ENCODE measurements around the gene FOXC1.

FOXC1 gene

DNA sequence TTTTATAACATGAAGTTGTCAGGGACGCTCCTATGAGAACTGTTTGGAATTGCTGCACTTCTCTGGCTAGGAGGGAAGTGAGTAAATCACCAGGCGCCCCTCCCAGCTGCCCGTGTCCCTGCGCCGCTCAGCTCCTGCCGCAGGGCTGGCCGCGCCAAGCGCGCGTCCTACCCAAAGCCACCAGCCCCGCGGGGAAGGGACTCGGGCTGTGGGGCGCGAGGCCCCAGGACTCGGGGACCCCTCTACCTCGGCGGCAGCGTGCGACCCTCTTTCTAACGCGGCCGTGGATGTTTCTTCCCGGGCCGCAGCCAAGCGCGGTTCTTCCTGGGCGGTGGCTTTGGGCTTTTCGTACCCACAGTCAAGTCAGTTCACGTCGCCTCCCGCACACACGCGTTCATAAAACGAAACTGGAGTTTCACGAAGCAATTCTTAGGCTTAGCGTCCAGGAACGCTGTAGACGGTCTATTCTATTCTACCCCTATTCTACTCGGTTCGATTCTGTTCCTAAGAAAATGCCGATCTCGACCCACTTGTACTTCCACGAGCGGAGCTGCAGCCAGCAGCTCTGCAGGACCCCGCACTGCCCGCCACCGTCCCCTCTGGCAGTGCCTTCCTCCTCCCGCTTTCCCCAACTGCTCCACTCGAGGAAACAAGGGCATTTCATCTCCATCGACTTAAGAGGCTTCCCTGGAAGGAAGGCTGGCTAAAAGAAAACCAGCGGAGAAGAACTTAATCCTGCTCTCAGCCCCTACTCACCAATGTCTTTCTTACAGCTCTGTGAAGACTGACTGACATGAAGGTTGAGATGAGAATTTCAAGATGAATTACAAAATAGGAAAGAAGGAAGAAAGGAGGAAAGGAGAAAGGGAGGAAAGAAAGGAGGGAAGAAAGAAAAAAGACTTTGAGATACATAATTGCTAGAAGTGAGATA lies 15.4 kb downstream of the FOXC1 start:
- DNase-seq: no peak

DNA sequence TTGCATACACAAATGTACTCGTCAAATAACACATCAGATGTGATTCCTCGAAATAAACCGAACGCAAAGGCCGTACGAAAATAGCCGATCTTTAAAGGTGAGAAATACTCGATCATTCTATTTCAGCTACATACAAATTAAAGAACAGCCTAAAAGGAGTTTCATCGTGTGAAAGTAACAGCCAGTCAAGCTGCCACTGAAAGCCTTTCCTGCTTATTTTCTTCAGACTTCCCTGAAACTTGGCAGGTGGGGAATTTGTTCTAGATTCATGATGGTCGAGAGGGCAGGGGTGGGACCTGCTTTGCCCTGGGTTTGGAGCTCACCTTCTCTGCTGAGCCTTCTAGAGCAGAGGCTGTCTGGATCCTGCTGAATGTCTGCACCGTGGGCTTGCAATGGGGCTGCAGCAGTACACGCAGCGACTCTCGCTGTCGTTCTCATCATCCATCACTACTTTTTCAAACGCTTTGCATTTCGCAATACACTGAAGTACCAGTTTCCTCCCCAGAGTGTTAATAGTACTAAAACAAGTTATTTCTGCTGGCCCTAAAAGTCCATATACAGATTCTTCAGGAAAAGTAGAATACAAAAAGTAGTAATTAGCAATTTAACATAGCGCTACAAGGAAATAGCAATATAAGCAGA lies 16.2 kb downstream of the FOXC1 start:
- DNase-seq: no peak

DNA sequence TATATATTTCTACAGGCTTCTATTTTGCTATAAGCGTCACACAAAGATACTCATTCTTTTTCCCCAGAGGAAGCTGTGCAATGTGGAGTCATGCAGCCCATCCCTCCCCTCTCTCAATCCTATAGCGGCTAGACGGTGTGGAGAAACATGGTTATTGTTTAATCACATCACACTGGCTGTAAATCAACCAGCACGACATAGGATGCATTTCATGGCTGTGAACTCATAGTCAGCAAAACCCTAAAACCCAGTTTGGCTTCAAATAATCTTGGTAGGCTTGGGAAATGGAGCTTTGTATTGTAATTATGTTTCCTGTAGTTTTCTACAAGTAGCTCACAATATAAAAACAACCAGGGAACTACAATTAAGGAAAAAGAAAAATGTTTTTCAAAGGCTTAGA lies 16.8 kb downstream of the FOXC1 start:
- DNase-seq: no peak

DNA sequence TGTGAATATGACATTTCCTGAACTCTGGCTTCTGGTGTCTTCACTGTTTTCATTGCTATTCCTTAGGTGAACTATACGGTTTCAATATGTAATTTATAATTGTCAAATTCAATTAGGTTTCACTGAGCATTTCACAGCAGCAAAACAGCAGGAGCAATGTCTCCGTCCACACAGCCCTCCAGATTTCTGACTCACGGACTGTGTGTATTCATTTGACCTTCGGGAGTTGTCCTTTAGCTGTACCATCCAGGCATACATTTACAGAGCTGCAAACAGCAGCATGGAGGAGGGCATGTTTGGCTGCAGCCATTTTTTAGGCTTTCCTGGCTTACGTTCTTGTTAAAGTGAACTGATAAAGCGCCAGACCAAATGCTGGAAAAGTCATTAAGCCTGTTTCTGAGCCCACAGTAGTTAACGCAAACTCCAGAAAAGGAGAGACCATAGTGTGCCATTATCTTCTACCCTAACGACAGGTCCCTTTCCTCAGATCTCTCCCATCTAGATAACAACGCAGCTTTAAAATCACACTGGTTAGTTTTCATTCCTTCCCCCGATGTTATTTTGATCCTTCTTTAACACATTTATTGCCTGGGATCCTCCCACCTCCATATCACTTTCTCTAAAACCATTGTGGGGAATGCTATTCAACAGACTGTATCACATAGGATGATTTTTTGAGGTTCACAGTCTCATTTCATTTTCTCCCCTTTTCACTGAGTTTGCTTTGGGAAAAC lies 18.3 kb downstream of the FOXC1 start:
- DNase-seq: no peak

DNA sequence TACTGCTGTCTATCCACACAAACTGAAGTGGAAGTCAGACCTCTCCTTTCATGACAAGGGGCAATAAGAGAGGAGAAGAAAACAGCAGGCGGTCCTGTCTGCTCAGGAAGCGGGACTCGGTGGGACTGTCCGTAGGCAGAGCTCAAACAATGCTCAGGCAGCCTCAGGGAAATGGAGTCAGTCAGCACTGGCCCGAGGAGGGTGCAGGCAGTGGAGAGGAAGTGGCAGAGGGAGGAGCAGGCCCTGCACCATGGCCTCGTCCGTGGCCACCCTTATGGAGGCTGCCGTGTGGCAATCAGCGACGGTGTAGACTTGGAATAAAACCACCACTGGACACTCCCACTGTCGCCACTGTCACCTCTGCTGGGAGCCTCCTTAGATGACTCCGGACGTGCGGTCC lies 19.6 kb downstream of the FOXC1 start:
- no peak for DNase-seq

DNA sequence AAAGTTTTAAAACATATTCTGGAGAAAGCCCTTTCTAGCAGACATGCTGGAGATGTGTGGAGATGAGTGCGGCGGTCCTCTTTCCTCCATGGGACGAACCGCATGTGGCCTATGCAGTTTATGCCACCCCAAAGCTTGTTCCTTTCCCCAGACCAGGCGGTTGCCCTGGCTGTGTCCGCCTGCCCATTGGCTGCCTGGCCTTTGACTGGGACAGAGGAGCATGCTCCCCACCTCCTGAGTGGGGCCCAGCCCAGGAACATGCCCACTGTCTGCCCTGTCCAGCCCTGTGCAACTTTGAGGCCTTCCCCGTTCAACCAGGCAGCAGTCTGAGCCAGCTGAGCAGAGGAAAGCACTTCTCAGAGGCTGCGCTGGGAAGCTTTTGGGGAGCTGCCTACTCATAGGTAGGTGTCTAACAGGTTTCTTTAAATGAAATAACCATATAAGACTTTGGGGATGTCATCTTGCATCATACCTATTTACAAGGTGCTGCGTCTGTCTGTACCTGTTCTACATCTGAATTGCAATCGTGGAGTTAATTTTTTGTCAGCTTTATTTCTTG lies 20.6 kb downstream of the FOXC1 start:
- DNase-seq: no peak

DNA sequence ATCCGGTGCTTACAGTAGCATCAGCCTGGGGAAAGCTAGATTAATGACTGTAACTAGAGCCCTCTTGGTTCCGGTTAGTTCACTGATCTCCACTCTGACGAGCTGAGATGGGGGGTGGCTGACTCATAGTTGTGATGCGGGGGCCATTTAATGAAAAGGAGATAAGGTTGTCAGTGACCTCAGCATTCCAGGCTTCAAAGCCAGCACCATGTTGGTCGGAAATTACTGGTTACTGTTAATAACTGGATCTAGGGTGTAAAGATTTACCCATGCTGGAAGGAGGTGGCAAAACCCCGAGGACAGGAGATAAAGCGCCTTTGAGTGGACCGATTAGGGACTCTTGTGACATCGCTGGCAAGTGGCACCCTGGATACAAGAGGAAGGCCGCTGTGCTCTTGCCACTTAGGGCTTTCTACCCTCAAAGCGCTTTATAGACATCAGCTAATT lies 21.1 kb downstream of the FOXC1 start:
- DNase-seq: peak; percentile 78

DNA sequence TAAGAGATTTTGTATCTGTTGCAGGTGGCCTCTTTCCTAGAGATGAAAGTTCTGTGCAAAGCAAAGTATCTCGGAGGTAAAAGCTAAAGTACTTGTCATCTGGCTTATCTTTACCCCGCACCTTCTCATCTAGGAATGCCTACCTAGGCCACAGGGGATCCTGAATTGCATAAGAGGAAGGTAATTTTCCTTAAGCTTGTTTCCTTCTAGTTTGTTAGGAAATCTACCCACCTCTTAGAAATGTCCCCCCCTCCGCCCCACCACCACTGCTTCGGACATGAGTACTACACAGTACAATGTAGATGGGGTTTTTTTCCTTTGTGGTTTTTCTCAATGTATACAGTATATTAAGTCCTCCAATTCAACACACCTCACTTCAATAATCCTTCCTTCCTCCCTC lies 21.5 kb downstream of the FOXC1 start:
- no peak for DNase-seq

DNA sequence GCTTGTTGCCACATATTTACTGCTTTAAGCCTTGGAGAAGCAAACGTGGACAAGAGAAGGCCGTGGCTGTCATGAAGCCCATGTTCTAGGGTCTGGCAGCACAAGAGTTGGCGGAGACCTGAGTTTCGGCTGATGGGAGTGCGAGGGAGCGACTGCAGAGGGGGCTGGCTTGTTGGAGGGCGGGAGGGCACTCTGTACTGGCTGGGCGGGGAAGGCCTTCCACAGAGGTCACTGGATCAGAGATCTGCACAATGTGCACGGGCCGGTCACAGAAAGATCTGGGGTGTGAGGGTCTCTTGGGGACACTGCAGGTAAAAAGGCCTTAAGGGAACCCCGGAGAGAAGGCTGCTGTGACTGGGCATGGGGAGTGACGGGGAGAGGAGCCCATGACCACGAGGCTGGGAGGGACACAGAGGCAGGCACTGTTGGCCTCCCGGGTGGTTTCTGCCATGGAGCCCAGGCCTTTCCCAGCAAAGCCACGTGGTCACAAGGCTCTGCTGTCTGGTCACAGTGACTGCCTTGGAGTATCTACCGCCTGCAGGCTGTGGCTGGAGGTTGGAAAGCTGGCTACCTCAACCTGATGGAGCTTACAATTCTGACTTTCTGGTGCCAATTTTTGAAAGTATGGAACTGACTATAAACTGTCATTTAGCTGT lies 23.8 kb downstream of the FOXC1 start:
- no peak for DNase-seq

DNA sequence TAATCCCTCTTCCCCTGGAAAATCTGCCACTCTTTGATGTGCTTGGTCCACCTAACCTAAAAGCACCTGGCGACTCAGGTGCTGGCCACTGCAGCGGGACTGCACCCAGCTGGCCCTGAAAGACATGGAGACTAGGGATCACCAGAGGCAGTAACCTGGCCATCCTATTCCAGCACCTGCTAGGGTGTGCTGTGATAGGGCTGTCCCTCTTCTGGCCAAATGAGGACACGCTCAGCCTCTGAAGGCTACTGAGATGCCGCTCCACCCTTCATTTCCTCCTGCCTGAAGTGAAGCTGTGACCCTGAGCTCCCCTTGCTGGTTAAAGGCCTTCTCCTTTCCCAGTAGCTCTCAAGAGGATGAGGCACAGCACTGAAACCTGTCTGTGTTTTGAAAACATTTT lies 24.4 kb downstream of the FOXC1 start:
- no peak for DNase-seq

DNA sequence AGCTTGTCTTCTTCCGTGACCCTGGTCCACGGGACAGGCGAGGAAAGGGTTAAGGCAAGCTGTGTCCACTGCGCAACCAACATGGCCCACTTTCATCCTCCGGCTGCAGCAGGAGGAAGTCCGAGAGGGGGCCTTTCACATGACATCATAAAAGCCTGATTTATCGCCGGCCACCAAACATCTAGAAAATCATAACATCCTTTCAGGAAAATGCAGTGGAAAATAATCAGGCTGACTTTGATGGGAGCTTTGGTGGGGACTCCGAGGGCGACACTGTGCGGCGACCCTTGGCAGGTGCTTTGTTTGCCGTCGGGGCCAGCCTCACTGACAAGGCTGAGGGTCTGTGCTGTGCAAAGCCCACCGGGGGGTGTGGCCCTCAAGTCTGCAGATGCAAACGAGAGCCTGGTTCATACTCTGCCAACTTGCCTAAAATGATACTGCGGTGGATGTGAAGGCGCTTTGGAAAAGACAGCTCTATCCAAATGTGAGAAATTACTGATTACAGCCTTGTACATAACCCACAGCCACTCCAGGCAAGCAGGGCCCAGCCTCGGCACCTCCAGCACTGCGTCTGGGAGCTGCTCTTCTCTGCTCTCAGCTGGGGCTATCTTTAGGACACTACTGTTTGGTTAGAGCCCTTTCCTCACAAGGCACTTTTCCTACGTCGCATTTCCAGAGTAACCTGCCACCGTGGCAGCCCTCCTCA lies 25.7 kb downstream of the FOXC1 start:
- no peak for DNase-seq

DNA sequence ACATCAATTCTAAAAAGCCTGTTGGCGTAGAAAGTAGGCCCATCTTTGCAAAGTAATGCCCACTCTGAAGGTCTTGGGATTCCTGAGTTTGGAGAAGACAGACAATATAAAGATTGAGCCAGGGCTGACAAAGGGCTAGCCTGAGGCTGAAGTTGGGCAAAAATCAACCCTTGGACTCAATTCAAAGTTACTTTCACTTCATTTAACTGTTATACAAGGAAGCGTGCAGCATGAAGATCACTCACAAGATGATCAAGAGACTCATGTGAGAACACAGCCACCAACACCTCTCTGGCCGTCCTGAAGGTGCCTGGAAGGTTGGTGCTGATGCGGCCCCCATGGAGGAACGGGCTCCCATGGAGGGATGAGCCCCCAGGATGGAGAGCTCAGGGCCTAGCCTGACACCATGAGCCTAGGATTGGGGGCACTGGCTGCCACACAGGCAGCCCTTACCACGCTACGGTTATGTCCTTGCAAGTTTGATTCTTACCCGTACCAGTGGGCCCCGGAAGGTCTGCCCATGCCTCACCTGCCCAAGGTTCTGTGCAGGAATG lies 26.6 kb downstream of the FOXC1 start:
- no peak for DNase-seq

DNA sequence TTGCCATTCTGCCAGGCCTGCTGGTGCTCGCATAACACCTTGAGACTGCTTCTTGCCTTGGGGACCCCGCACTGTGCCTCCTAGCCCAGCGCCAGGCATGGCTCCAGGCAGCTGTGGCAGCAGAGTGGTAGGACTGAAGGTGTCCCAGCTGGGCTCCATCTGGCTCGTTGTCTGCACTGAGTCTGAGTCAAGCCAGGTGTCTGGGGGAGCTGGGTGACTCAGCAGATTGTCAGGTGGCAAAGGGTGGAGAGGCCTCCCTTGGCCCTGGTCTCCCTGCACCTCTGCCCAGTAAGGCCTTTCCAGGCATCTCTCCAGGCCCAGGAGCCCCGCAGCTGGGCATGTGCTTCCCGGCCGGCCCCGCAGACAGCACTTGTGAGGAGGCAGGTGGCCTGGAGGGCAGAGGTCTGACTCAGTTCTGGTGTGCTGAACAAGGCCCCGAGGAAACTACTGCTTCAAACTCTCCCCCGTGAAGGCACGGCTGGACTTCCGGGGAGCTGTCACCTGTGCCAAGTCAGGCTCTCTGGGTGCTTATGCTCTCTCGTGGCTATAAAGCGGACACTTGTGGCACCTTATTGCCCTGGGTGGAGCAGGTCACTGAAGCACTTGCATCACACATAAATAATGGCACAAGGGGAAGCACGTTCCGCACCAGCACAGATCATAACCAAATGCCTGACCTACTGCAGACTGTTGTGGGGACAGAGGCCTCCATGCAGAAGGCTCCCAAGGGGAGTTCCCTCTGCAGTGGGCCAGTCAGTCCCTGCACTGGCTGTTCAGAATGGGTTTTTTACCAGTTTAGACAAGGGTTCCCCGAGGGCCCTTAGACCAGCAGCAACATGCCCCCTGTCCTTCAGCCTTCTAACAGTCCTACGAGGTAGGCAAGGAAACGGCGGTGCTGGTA lies 27.5 kb downstream of the FOXC1 start:
- peak; percentile 92 for DNase-seq

DNA sequence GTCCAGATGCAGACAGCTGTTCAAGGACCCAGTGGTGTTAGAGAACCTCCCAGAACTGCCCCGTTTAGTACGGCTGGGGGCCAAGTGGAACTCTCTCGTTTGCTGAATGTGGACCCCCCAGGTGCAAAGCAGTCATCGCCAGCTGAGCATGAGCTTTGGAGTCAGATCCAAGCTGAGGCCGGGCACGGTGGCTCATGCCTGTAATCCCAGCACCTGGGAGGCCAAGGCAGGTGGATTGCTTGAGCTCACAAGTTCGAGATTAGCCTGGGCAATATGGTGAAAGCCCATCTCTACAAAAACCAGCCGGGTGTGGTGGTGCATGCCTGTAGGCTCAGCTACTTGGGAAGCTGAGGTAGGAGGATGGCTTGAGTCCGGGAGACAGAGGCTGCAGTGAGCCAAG lies 29.7 kb downstream of the FOXC1 start:
- DNase-seq: no peak

DNA sequence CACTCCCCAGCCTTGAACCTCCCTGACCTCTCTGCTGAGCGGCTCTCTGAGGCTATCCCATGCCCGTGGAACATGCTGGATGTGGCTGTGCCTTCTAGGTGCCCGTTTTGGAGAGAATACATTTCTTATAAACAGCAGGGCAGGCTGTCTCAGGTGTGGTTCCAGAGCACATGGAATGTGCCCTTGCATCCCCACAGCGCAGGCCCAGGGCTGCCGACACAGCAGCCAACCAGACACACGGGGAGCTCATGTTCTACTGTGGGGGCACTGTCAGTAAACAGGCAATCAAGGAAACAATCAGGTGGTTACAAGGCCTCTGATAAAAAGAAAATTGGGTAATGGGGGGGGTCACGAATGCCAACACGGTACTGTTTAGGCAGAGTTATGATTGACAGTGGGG lies 30.8 kb downstream of the FOXC1 start:
- DNase-seq: no peak

DNA sequence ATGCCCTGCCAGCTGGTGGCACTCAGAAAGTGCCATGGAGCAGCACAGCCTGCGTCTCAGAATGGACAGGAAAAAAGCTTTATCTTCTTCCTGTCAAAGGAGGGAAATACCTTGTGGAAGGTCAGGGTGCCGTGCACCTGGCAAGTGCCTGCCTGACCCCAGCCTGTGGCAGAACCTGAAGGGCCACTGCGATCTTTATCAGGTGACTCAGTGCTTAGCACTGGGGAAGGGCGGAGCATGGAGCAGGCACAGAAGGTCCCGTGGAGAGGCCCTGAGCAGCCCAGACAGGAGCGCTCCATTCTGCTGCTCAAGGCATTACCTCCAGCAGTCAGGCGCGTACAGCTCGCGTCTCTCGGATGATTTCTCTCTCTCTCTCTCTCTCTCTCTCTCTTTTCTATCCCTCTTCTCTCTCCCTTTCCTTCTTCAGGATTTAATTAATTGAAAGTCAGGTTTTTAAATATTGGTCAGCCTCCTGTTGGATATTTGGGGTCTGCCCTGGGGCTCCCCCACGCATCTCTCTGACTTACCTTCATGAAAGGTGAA lies 31.7 kb downstream of the FOXC1 start:
- no peak for DNase-seq

DNA sequence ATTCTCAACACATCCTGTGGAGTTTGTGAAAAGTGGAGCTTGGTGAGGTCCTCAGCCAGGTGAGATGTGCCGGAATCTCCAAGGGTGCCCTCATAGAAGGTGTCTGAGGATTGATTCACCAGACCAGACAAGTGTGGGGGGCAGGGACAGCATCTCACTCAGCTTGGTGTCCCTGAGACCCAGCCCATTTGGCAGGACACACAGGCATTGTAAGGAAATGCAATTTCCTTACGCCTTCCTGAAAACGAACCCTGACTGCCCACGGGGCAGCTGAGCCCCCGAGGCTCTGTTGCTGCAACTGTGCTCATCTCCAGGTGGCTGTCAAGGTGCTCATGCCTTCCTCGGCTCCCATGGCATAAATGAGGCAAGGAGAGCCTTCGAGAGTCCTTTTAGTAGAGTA lies 33.4 kb downstream of the FOXC1 start:
- no peak for DNase-seq

DNA sequence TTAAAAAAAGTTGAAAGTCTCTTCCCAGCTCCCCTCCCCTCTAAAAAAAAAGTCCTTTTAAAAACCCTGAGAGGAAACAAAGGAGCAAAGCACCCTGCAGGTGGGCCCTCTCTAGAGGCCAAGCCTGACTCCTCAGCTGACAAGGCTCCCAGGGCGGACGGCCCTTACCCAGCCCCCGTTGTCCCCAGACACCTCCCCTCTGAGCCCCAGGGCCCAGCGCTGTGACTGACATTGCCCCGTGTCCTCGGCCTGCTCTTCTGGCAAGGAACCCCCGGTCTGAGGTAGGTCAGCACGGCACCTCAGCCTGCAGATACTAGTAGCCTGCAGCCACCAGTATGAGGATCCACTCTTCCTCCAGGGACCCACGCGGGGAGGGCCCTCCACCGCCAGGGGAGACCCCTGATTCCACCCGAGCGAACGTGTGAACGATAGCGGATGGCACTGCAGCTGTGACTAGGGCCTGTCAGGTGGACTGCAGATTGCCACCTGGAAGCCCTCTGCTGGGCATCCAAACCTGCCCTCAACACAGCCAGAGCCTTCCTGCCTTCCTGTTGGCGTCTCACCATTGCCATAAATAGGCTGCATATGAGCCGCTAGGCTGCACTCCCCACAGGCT lies 34.2 kb downstream of the FOXC1 start:
- no peak for DNase-seq

DNA sequence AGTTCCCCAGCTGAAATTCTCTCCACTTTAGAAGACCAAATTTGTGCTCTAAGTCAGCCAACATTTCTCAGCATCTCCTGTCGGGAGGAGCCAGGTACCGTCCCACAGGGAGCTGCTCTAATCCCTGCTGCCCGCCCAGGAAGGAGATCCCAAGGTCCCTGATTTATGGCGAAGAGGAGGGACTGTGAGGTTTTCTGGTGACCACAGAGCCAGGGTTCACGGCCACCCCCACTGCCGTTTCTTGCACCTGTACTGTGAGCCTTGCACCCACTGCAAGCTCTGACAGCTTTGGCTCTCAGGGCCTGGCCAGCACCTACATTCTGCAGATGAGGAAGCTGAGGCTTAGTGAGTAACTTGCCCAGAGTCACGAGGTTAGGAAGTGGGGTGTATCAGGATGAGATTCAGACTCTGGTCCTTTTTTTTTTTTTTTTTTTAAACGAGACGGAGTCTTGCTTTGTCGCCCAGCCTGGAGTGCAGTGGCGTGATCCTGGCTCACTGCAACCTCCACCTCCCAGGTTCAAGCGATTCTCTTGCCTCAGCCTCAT lies 34.9 kb downstream of the FOXC1 start:
- no peak for DNase-seq
